SH-SY5Y (cell line): ENCODE results near the gene COX7A2L.

Experiments
- GATA2 ChIP-seq: IDR thresholded peaks from 2 replicates; pipeline ENCODE4 v1.6.1; 2011; ENCODE audit warnings: mild to moderate bottlenecking, low read depth, low read length
- GATA3 ChIP-seq: IDR thresholded peaks from 2 replicates; pipeline ENCODE4 v1.6.1; 2011; ENCODE audit warnings: low read depth, mild to moderate bottlenecking, low read length, moderate library complexity

- no peak; the same call in 1 of the 2 replicates for TF ChIP-seq GATA2
- TF ChIP-seq GATA3, result no peak
These were observed 25.7 kb upstream of the COX7A2L start for GRCh38 chr2:42386682-42387081.
